H1 (cell line): Measurements from ENCODE around the gene MMADHC. TPM values are rescaled to one million over a fixed set of nuclear protein-coding genes. Genes with fewer than 3 reads are reported as not detected.

Experiments
- CTCF ChIA-PET: fragments of 300-600 bp; sonication (Branson Sonifier 250); formaldehyde crosslinking; loops from one replicate; lab custom pipeline; 2021; ENCODE audit not compliant: partially characterized antibody; lab: Charles Lee
- POLR2A ChIA-PET: fragments of 300-600 bp; sonication (Branson Sonifier 250); formaldehyde crosslinking; loops from one replicate; lab custom pipeline; 2021; ENCODE audit warnings: inconsistent platforms; ENCODE audit not compliant: partially characterized antibody; lab: Charles Lee
- DNase-seq, 2 experiments: peaks; one replicate each; pipeline versions ENCODE4 v3.0.0 to v3.0.0-alpha.2; 2010 to 2022; ENCODE audit warnings: low spot score in 2 of 2, low read depth in 1 of 2, mixed read lengths in 1 of 2
- FAIRE-seq: peaks from 2 replicates; lab custom pipeline; 2011; peaks lifted over from hg19 to GRCh38; lab: Jason Lieb, UNC
- H2AFZ ChIP-seq: 2 replicates; pipeline ENCODE4 v1.8.1; 2012; ENCODE audit warnings: low read length, inconsistent platforms
- H2AK5ac ChIP-seq: 2 replicates; pipeline ENCODE4 v1.6.1; 2013; ENCODE audit warnings: low read depth, low read length
- H2BK120ac ChIP-seq: replicated peaks from 2 replicates; pipeline ENCODE3; 2013; ENCODE audit warnings: low read depth, low read length, inconsistent platforms
- H2BK12ac ChIP-seq: 2 replicates; pipeline ENCODE4 v1.6.1; 2013; ENCODE audit warnings: low read depth, low read length
- H2BK15ac ChIP-seq: 2 replicates; pipeline ENCODE4 v1.6.1; 2013; ENCODE audit warnings: low read length
- H2BK20ac ChIP-seq: 2 replicates; pipeline ENCODE4 v1.6.1; 2013; ENCODE audit warnings: low read length
- H2BK5ac ChIP-seq: 2 replicates; pipeline ENCODE4 v1.6.1; 2013; ENCODE audit warnings: low read depth, low read length
- H3K14ac ChIP-seq: 2 replicates; pipeline ENCODE4 v1.6.1; 2013; ENCODE audit warnings: inconsistent platforms; ENCODE audit not compliant: insufficient read length
- H3K18ac ChIP-seq: 2 replicates; pipeline ENCODE4 v1.6.1; 2013; ENCODE audit warnings: low read length; ENCODE audit errors: extremely low read depth
- H3K23ac ChIP-seq: 2 replicates; pipeline ENCODE4 v1.6.1; 2013; ENCODE audit warnings: inconsistent platforms; ENCODE audit not compliant: insufficient read length
- H3K23me2 ChIP-seq: 2 replicates; pipeline ENCODE4 v1.6.1; 2013; ENCODE audit warnings: low read depth, low read length
- H3K27ac ChIP-seq: 2 replicates; pipeline ENCODE4 v1.6.1; 2011; ENCODE audit warnings: low read depth, low read length, inconsistent platforms
- H3K27me3 ChIP-seq, 4 experiments: replicated peaks in 1 of 4; 1 replicate in 1 of 4; 2 replicates in 3 of 4; pipeline versions ENCODE4 v1.6.1 to v1.8.1; 2011 to 2013; ENCODE audit warnings: low read length in 3 of 4, mild to moderate bottlenecking in 3 of 4, inconsistent platforms in 2 of 4, mixed read lengths in 2 of 4, moderate library complexity in 1 of 4; ENCODE audit not compliant: control insufficient read depth in 3 of 4, insufficient read depth in 3 of 4; ENCODE audit errors: extremely low read depth in 1 of 4
- H3K36me3 ChIP-seq, 4 experiments: 2 replicates each; pipeline versions ENCODE4 v1.6.1 to v1.8.1; 2011 to 2013; ENCODE audit warnings: mild to moderate bottlenecking in 4 of 4, low read length in 3 of 4, moderate library complexity in 2 of 4, control low read depth in 1 of 4, inconsistent platforms in 1 of 4; ENCODE audit not compliant: insufficient read depth in 4 of 4, control insufficient read depth in 2 of 4
- H3K4ac ChIP-seq: replicated peaks from 2 replicates; pipeline ENCODE3; 2013; ENCODE audit warnings: low read length, low read depth, mixed read lengths, inconsistent platforms; ENCODE audit not compliant: insufficient read length
- H3K4me1 ChIP-seq, 4 experiments: replicated peaks in 1 of 4; 1 replicate in 1 of 4; 2 replicates in 3 of 4; pipeline versions ENCODE4 v1.6.1 to v1.8.1; 2011 to 2013; ENCODE audit warnings: low read length in 3 of 4, inconsistent platforms in 2 of 4, mixed read lengths in 1 of 4; ENCODE audit not compliant: insufficient read depth in 4 of 4, control insufficient read depth in 3 of 4
- H3K4me2 ChIP-seq, 2 experiments: 2 replicates each; pipeline versions ENCODE4 v1.6.1 to v1.8.1; 2011 to 2013; ENCODE audit warnings: low read depth in 2 of 2, low read length in 2 of 2, control low read depth in 1 of 2, inconsistent platforms in 1 of 2, mild to moderate bottlenecking in 1 of 2; ENCODE audit not compliant: insufficient read depth in 1 of 2
- H3K4me3 ChIP-seq, 4 experiments: fragments of 200-600, 300-600 bp in 1 of 4; sonication (generic), shearing (Covaris generic), sonication (Bioruptor Twin) in 1 of 4; 2 replicates each; pipeline versions ENCODE4 v1.5.1 to v1.8.1; 2011 to 2016; ENCODE audit warnings: low read length in 4 of 4, low read depth in 3 of 4, control low read depth in 2 of 4, inconsistent platforms in 2 of 4, mild to moderate bottlenecking in 2 of 4, mixed read lengths in 1 of 4, moderate library complexity in 1 of 4; ENCODE audit not compliant: insufficient read depth in 2 of 4; ENCODE audit errors: extremely low read depth in 1 of 4
- H3K56ac ChIP-seq: replicated peaks from 2 replicates; pipeline ENCODE3; 2013; ENCODE audit warnings: low read depth, mild to moderate bottlenecking, mixed read lengths, low read length, inconsistent platforms; ENCODE audit not compliant: insufficient read length
- H3K79me1 ChIP-seq: 2 replicates; pipeline ENCODE4 v1.6.1; 2013; ENCODE audit warnings: low read depth, low read length, control low read depth
- H3K79me2 ChIP-seq, 2 experiments: 2 replicates each; pipeline versions ENCODE4 v1.6.1 to v1.8.1; 2012 to 2013; ENCODE audit warnings: low read length in 2 of 2, mild to moderate bottlenecking in 2 of 2, inconsistent platforms in 1 of 2; ENCODE audit not compliant: insufficient read depth in 2 of 2, control insufficient read depth in 1 of 2
- H3K9ac ChIP-seq, 4 experiments: replicated peaks in 1 of 4; 1 replicate in 1 of 4; 2 replicates in 3 of 4; pipeline versions ENCODE4 v1.6.1 to v1.8.1; 2011 to 2013; ENCODE audit warnings: low read depth in 3 of 4, low read length in 3 of 4, control low read depth in 2 of 4, mild to moderate bottlenecking in 2 of 4, moderate library complexity in 2 of 4, inconsistent platforms in 1 of 4; ENCODE audit errors: extremely low read depth in 1 of 4
- H3K9me3 ChIP-seq, 2 experiments: 2 replicates each; pipeline versions ENCODE4 v1.6.1 to v1.8.1; 2012 to 2013; ENCODE audit warnings: mild to moderate bottlenecking in 2 of 2, moderate library complexity in 2 of 2, control low read depth in 1 of 2, inconsistent platforms in 1 of 2, low read depth in 1 of 2, low read length in 1 of 2, mixed read lengths in 1 of 2; ENCODE audit not compliant: insufficient read depth in 2 of 2
- H4K20me1 ChIP-seq, 2 experiments: replicated peaks in 1 of 2; 2 replicates each; pipeline versions ENCODE3 to v1.8.1; 2011 to 2013; ENCODE audit warnings: inconsistent platforms in 2 of 2, low read length in 2 of 2, mild to moderate bottlenecking in 1 of 2; ENCODE audit not compliant: insufficient read depth in 2 of 2, control insufficient read depth in 1 of 2
- H4K5ac ChIP-seq: 2 replicates; pipeline ENCODE4 v1.6.1; 2013; ENCODE audit warnings: low read length, low read depth, mixed read lengths, inconsistent platforms; ENCODE audit not compliant: insufficient read length
- H4K8ac ChIP-seq: 2 replicates; pipeline ENCODE4 v1.8.0; 2013; ENCODE audit warnings: mild to moderate bottlenecking, moderate library complexity, low read length, inconsistent platforms; ENCODE audit not compliant: insufficient read depth; ENCODE audit errors: extremely low read depth
- H4K91ac ChIP-seq: replicated peaks from 2 replicates; pipeline ENCODE3; 2013; ENCODE audit warnings: low read length, mixed read lengths, inconsistent platforms; ENCODE audit not compliant: insufficient read length
- CTBP2 ChIP-seq: IDR thresholded peaks from 2 replicates; pipeline ENCODE4 v1.7.0; 2011; ENCODE audit warnings: borderline replicate concordance, mild to moderate bottlenecking, moderate library complexity, mixed read lengths, low read length; ENCODE audit not compliant: insufficient read depth, insufficient read length
- JUN ChIP-seq: IDR thresholded peaks from 2 replicates; pipeline ENCODE4 v1.6.1; 2011; ENCODE audit warnings: low read depth, mild to moderate bottlenecking, improper control_type of control experiment, low read length
- MAFK ChIP-seq: IDR thresholded peaks from 2 replicates; pipeline ENCODE4 v1.6.1; 2012; ENCODE audit warnings: low read depth, mild to moderate bottlenecking, improper control_type of control experiment, low read length
- POLR2AphosphoS5 ChIP-seq: IDR thresholded peaks from 2 replicates; pipeline ENCODE4 v1.6.1; 2011; ENCODE audit warnings: low read depth, low read length
- SIRT6 ChIP-seq: IDR thresholded peaks from one replicate; pipeline ENCODE4 v1.7.1; 2012; ENCODE audit warnings: low read length, inconsistent platforms
- WGBS, 2 experiments: shearing (Covaris generic) in 1 of 2; methylation state at CpG; one replicate each; pipeline versions ENCODE4 v1.1.6 to v1.1.7; 2013 to 2015; ENCODE audit warnings: low lambda C conversion rate in 2 of 2, mixed read lengths in 2 of 2, inconsistent platforms in 1 of 2, low coverage in 1 of 2, missing lambda C conversion rate in 1 of 2; ENCODE audit not compliant: insufficient replicate concordance in 2 of 2, insufficient coverage in 1 of 2, insufficient read length in 1 of 2; ENCODE audit errors: extremely low coverage in 1 of 2, missing lambda C conversion rate in 1 of 2; 5-methylcytosine and 5-hydroxymethylcytosine counted together
- polyA plus RNA-seq, 7 experiments: library from polyadenylated mRNA; depleted of rRNA in 3 of 7; stranded (reverse) in 5 of 7; unstranded in 2 of 7; fragments of >200 nt in 5 of 7; fragments of 200-250 nt in 2 of 7; gene quantifications; 1 replicate in 5 of 7; 2 replicates in 1 of 7; 4 replicates in 1 of 7; pipeline versions ENCODE4 v1.2.1 to v1.2.3, GENCODE V29; 2011 to 2013; ENCODE audit warnings: missing spikeins in 2 of 7, mixed read lengths in 2 of 7
- total RNA-seq: library from RNA; stranded (reverse); fragmentation: NEBNext Ultra II Directional; extraction: Animal tissue kit (Norgen Biotek cat#: 25700); gene quantifications from 2 replicates; pipeline ENCODE4 v1.2.1, GENCODE V29; 2021

The MMADHC gene
- total and polyA plus RNA-seq, 2 of the 8 experiments (the other 6 are each of a cell fraction or from before 2014, with no cell fraction given) = 61.1 to 130 TPM

GRCh38 chr2:149564983-149565382, 22.6 kb downstream of the MMADHC start:
- no peak overlapping the region for H2BK120ac ChIP-seq
- 89% methylated on average over 5 of the region's 5 CpGs; no CpG with 5 or more reads in 1 of the 2 experiments for WGBS, 2 experiments
- no peaks in the 10 kb centered on the region for H3K79me2 ChIP-seq
- H3K18ac ChIP-seq = no peak overlapping the region
- peaks cover 5 to 26% (median 13%) of the 10 kb centered on the region in 4 experiments; a peak in 7 of 8 replicates for H3K36me3 ChIP-seq
- ChIA-PET POLR2A (no interaction called here), CTCF (no interaction called here)
- no peak overlapping the region for H2BK20ac ChIP-seq
- no peaks in the 10 kb centered on the region for H4K20me1 ChIP-seq
- H3K14ac ChIP-seq = no peak overlapping the region
- H3K4me2 ChIP-seq = no peak overlapping the region
- FAIRE-seq (no peak), DNase-seq (no peak)
- no peaks in the 10 kb centered on the region for H3K4me1 ChIP-seq
- no peak overlapping the region for H4K8ac ChIP-seq
- no peak overlapping the region for H3K27ac ChIP-seq
- H3K4ac ChIP-seq = no peak overlapping the region
- H3K79me1 ChIP-seq = no peaks in the 10 kb centered on the region
- H3K27me3 ChIP-seq = no peaks in the 10 kb centered on the region
- no peak overlapping the region for H3K9ac ChIP-seq
- no peak overlapping the region for H2AFZ ChIP-seq
- no peak overlapping the region for H3K4me3 ChIP-seq
- H3K56ac ChIP-seq = no peak overlapping the region
- TF ChIP-seq MAFK (no peak), SIRT6 (no peak), POLR2AphosphoS5 (no peak), JUN (no peak), CTBP2 (no peak)
- H2AK5ac ChIP-seq = no peak overlapping the region
- H2BK5ac ChIP-seq = no peak overlapping the region
- no peaks in the 10 kb centered on the region for H3K23me2 ChIP-seq
- H3K23ac ChIP-seq = no peak overlapping the region
- H2BK15ac ChIP-seq = no peak overlapping the region
- H2BK12ac ChIP-seq = no peak overlapping the region
- no peak overlapping the region for H4K5ac ChIP-seq
- H4K91ac ChIP-seq = no peak overlapping the region
- no peaks in the 10 kb centered on the region for H3K9me3 ChIP-seq
